ENCODE results near the gene ARSG.
A peak's percentile ranks its signal among the peaks of the same experiment; 100 is the strongest.

ARSG gene

GRCh38 chr17:68432086-68432864 is 141.0 kb downstream of the ARSG start:
- no peak for DNase-seq

GRCh38 chr17:68433211-68433610 is 141.9 kb downstream of the ARSG start:
- DNase-seq = no peak

- no peak for DNase-seq
Measured at GRCh38 chr17:68433911-68434508, 142.7 kb downstream of the ARSG start.

- no peak for DNase-seq
Measured at GRCh38 chr17:68435361-68435760, 144.1 kb downstream of the ARSG start.

GRCh38 chr17:68435876-68436842 is 144.9 kb downstream of the ARSG start:
- DNase-seq = peak; percentile 81

- peak; percentile 14 for DNase-seq
Measured at GRCh38 chr17:68437979-68438822, 146.9 kb downstream of the ARSG start.

- no peak for DNase-seq
Measured at GRCh38 chr17:68439656-68440290, 148.5 kb downstream of the ARSG start.

GRCh38 chr17:68440526-68440925 is 149.2 kb downstream of the ARSG start:
- DNase-seq = no peak

GRCh38 chr17:68441070-68441770 is 149.9 kb downstream of the ARSG start:
- no peak for DNase-seq

- DNase-seq = no peak
Measured at GRCh38 chr17:68443972-68444464, 152.7 kb downstream of the ARSG start.

- DNase-seq = no peak
Measured at GRCh38 chr17:68445671-68446070, 154.4 kb downstream of the ARSG start.

- no peak for DNase-seq
Measured at GRCh38 chr17:68446626-68447041, 155.3 kb downstream of the ARSG start.

GRCh38 chr17:68449021-68449739 is 157.9 kb downstream of the ARSG start:
- DNase-seq = no peak

GRCh38 chr17:68450391-68450790 is 159.1 kb downstream of the ARSG start:
- DNase-seq = peak; percentile 62

GRCh38 chr17:68450801-68451200 is 159.5 kb downstream of the ARSG start:
- no peak for DNase-seq

- no peak for DNase-seq
Measured at GRCh38 chr17:68451670-68452354, 160.5 kb downstream of the ARSG start.

GRCh38 chr17:68452724-68453290 is 161.5 kb downstream of the ARSG start:
- peak; percentile 90 for DNase-seq

GRCh38 chr17:68453991-68454665 is 162.8 kb downstream of the ARSG start:
- no peak for DNase-seq

GRCh38 chr17:68455901-68456338 is 164.6 kb downstream of the ARSG start:
- DNase-seq = peak; percentile 96

Measured in NCI-H69 (cell line).